Peyer's patch (tissue), 4 donors: ENCODE measurements around the gene SACM1L.

ENCODE experiments used
- POLR2A ChIP-seq, 2 donors: fragments of 450-650 bp; IDR thresholded peaks; one replicate each; pipeline ENCODE4 v1.5.1; 2017; ENCODE audit warnings: antibody characterized with exemption in 2 of 2, mild to moderate bottlenecking in 2 of 2, moderate library complexity in 2 of 2
- TF ChIP-seq, protein P1 (sequence below), 6 experiments: fragments of 450-650 bp in 4 of 6; fragments of 200-600 bp in 2 of 6; sonication (generic) in 1 of 6; IDR thresholded peaks; one replicate each; pipeline ENCODE4 v1.5.1; 2017 to 2019; ENCODE audit warnings: antibody characterized with exemption in 6 of 6, mild to moderate bottlenecking in 3 of 6, moderate library complexity in 1 of 6

- no peak for TF ChIP-seq POLR2A (IDR thresholded peaks at IDR 0.05)
- TF ChIP-seq, protein P1, sequence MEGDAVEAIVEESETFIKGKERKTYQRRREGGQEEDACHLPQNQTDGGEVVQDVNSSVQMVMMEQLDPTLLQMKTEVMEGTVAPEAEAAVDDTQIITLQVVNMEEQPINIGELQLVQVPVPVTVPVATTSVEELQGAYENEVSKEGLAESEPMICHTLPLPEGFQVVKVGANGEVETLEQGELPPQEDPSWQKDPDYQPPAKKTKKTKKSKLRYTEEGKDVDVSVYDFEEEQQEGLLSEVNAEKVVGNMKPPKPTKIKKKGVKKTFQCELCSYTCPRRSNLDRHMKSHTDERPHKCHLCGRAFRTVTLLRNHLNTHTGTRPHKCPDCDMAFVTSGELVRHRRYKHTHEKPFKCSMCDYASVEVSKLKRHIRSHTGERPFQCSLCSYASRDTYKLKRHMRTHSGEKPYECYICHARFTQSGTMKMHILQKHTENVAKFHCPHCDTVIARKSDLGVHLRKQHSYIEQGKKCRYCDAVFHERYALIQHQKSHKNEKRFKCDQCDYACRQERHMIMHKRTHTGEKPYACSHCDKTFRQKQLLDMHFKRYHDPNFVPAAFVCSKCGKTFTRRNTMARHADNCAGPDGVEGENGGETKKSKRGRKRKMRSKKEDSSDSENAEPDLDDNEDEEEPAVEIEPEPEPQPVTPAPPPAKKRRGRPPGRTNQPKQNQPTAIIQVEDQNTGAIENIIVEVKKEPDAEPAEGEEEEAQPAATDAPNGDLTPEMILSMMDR (IDR thresholded peaks at IDR 0.05): no peak
Measured at GRCh38 chr3:45777111-45777745, 88.0 kb downstream of the SACM1L start.
